HepG2 (cell line): ENCODE data around the gene CDK10. TPM values are rescaled to one million over a fixed set of nuclear protein-coding genes. Genes with fewer than 3 reads are reported as not detected.

Source experiments
- GATAD1 ChIP-seq: IDR thresholded peaks from 2 replicates; pipeline ENCODE4 v1.6.1; 2016; ENCODE audit warnings: missing genetic modification reagents, missing compliant biosample characterization
- GMEB1 ChIP-seq: sonication (generic); formaldehyde crosslinking; IDR thresholded peaks from 2 replicates; pipeline ENCODE4 v1.5.1; 2020; ENCODE audit warnings: missing genetic modification reagents, mild to moderate bottlenecking, borderline replicate concordance
- HOMEZ ChIP-seq: IDR thresholded peaks from 2 replicates; pipeline ENCODE4 v1.6.1; 2016; ENCODE audit warnings: low read depth
- KAT8 ChIP-seq: IDR thresholded peaks from 2 replicates; pipeline ENCODE4 v1.6.1; 2016; ENCODE audit warnings: missing genetic modification reagents, missing compliant biosample characterization
- KDM4B ChIP-seq: sonication (generic); formaldehyde crosslinking; IDR thresholded peaks from 2 replicates; pipeline ENCODE4 v1.4.0; 2020; ENCODE audit warnings: missing genetic modification reagents
- KDM6A ChIP-seq: IDR thresholded peaks from 2 replicates; pipeline ENCODE4 v1.6.1; 2016; ENCODE audit warnings: low read depth
- MED8 ChIP-seq: sonication (generic); formaldehyde crosslinking; IDR thresholded peaks from 2 replicates; pipeline ENCODE4 v1.8.1; 2023; ENCODE audit warnings: mild to moderate bottlenecking, missing genetic modification reagents; ENCODE audit not compliant: insufficient replicate concordance
- NFKBIZ ChIP-seq: IDR thresholded peaks from 2 replicates; pipeline ENCODE4 v1.6.1; 2018; ENCODE audit warnings: missing genetic modification reagents, missing compliant biosample characterization
- PAX8 ChIP-seq: sonication (generic); formaldehyde crosslinking; IDR thresholded peaks from 2 replicates; pipeline ENCODE4 v1.8.0; 2022; ENCODE audit warnings: mild to moderate bottlenecking, missing genetic modification reagents, borderline replicate concordance
- PCBP2 ChIP-seq: fragments of 200-400 bp; formaldehyde crosslinking; optimal IDR thresholded peaks from 2 replicates; pipeline ENCODE3; 2018; ENCODE audit warnings: low read length, low read depth; ENCODE audit not compliant: poor library complexity, severe bottlenecking
- TCF12 ChIP-seq, 2 experiments: fragments of 450-650 bp in 1 of 2; sonication (generic) in 1 of 2; formaldehyde crosslinking in 1 of 2; IDR thresholded peaks; 2 replicates each; pipeline versions ENCODE4 v1.6.1 to v1.8.0; 2017 to 2022; ENCODE audit warnings: antibody characterized with exemption in 1 of 2, mild to moderate bottlenecking in 1 of 2, missing genetic modification reagents in 1 of 2, moderate library complexity in 1 of 2
- ZBTB37 ChIP-seq: sonication (generic); formaldehyde crosslinking; IDR thresholded peaks from 2 replicates; pipeline ENCODE4 v1.4.0; 2020; ENCODE audit warnings: mild to moderate bottlenecking, missing genetic modification reagents
- ZBTB44 ChIP-seq: sonication (generic); formaldehyde crosslinking; IDR thresholded peaks from 2 replicates; pipeline ENCODE4 v1.4.0; 2020; ENCODE audit warnings: missing genetic modification reagents
- ZEB1 ChIP-seq: IDR thresholded peaks from 2 replicates; pipeline ENCODE4 v1.6.1; 2012; ENCODE audit warnings: mild to moderate bottlenecking, low read depth, inconsistent platforms; ENCODE audit not compliant: insufficient replicate concordance
- ZFYVE20 ChIP-seq: sonication (generic); formaldehyde crosslinking; IDR thresholded peaks from 2 replicates; pipeline ENCODE4 v1.8.0; 2023; ENCODE audit warnings: low read depth, mild to moderate bottlenecking, moderate library complexity, missing genetic modification reagents, borderline replicate concordance
- ZNF235 ChIP-seq: sonication (generic); formaldehyde crosslinking; IDR thresholded peaks from 2 replicates; pipeline ENCODE4 v1.8.1; 2023; ENCODE audit warnings: mild to moderate bottlenecking, missing genetic modification reagents, borderline replicate concordance
- ZNF451 ChIP-seq: sonication (generic); formaldehyde crosslinking; IDR thresholded peaks from 2 replicates; pipeline ENCODE4 v1.5.0; 2020; ENCODE audit warnings: mild to moderate bottlenecking, missing genetic modification reagents
- ZNF496 ChIP-seq: sonication (generic); formaldehyde crosslinking; IDR thresholded peaks from 2 replicates; pipeline ENCODE4 v1.8.1; 2023; ENCODE audit warnings: mild to moderate bottlenecking, moderate library complexity, missing genetic modification reagents; ENCODE audit not compliant: insufficient replicate concordance
- ZNF563 ChIP-seq: sonication (generic); formaldehyde crosslinking; IDR thresholded peaks from 2 replicates; pipeline ENCODE4 v1.8.0; 2022; ENCODE audit warnings: mild to moderate bottlenecking, moderate library complexity, missing genetic modification reagents
- ZNF720 ChIP-seq: sonication (generic); formaldehyde crosslinking; IDR thresholded peaks from 2 replicates; pipeline ENCODE4 v1.4.0; 2020; ENCODE audit warnings: missing genetic modification reagents
- polyA plus RNA-seq, 8 experiments: library from polyadenylated mRNA; depleted of rRNA in 3 of 8; stranded (reverse) in 7 of 8; unstranded in 1 of 8; fragments of >200 nt; fragmentation: Illumina TruSeq in 4 of 8; extraction: Trizol in 4 of 8; gene quantifications; 2 replicates each; pipeline versions ENCODE4 v1.2.1 to v1.2.3, GENCODE V29; 2011 to 2016; ENCODE audit warnings: low read depth in 4 of 8, missing spikeins in 1 of 8, mixed read lengths in 1 of 8; ENCODE audit not compliant: insufficient read depth in 1 of 8
- total RNA-seq, 5 experiments: library from RNA; depleted of rRNA; stranded (reverse); fragments of >200 nt; fragmentation: Illumina TruSeq; extraction: Trizol; gene quantifications; 2 replicates each; pipeline ENCODE4 v1.2.3, GENCODE V29; 2016; ENCODE audit warnings: low read depth in 1 of 5
- TF ChIP-seq, protein P1 (sequence below): IDR thresholded peaks from 2 replicates; pipeline ENCODE4 v1.6.1; 2018; ENCODE audit warnings: missing genetic modification reagents, mild to moderate bottlenecking, missing compliant biosample characterization

Gene CDK10
- total and polyA plus RNA-seq, 2 of the 13 experiments (the other 11 are each of a cell fraction or from before 2014, with no cell fraction given), result 2.5 to 3.9 TPM

- TF ChIP-seq ZNF720 (CRISPR knock-in tag) (peak; percentile 74; the same call in 1 of the 2 replicates), ZFYVE20 (no peak), KAT8 (peak; percentile 96), ZEB1 (peak; percentile 39), ZNF563 (CRISPR knock-in tag) (peak; percentile 84), ZBTB44 (no peak; the same call in 1 of the 2 replicates), HOMEZ (no peak), MED8 (CRISPR knock-in tag) (peak; percentile 83), GATAD1 (peak; percentile 93), KDM6A (CRISPR knock-in tag) (no peak), TCF12 (IDR thresholded peaks at IDR 0.05) (no peak), TCF12 (CRISPR knock-in tag; IDR thresholded peaks at IDR 0.05) (peak; percentile 76; the same call in 1 of the 2 replicates), ZNF235 (CRISPR knock-in tag) (peak; percentile 93; the same call in 1 of the 2 replicates), PCBP2 (no peak), ZNF451 (peak; percentile 85; the same call in 1 of the 2 replicates), KDM4B (CRISPR knock-in tag) (0 out of 2 replicates have a peak, but pooled peaks have one; percentile 77), ZNF496 (CRISPR knock-in tag) (no peak), GMEB1 (CRISPR knock-in tag) (peak; percentile 90), PAX8 (0 out of 2 replicates have a peak, but pooled peaks have one; percentile 13), ZBTB37 (CRISPR knock-in tag) (no peak), NFKBIZ (CRISPR knock-in tag) (no peak)
- TF ChIP-seq, protein P1, sequence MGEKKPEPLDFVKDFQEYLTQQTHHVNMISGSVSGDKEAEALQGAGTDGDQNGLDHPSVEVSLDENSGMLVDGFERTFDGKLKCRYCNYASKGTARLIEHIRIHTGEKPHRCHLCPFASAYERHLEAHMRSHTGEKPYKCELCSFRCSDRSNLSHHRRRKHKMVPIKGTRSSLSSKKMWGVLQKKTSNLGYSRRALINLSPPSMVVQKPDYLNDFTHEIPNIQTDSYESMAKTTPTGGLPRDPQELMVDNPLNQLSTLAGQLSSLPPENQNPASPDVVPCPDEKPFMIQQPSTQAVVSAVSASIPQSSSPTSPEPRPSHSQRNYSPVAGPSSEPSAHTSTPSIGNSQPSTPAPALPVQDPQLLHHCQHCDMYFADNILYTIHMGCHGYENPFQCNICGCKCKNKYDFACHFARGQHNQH (CRISPR knock-in tag), result peak; percentile 59
These were observed 28.9 kb upstream of the CDK10 start, which contains the start of the genes CHMP1A and SPATA33 (continued) for GRCh38 chr16:89657442-89658220.
